HG03095 (cell line): ENCODE data around the gene POLR2L.

Source experiments
- ATAC-seq: cut with Tn5 transposase; IDR thresholded peaks from one replicate; pipeline ENCODE4 v1.9.1; 2021; ENCODE audit warnings: moderate library complexity; ENCODE audit not compliant: unreplicated experiment

The POLR2L gene

DNA sequence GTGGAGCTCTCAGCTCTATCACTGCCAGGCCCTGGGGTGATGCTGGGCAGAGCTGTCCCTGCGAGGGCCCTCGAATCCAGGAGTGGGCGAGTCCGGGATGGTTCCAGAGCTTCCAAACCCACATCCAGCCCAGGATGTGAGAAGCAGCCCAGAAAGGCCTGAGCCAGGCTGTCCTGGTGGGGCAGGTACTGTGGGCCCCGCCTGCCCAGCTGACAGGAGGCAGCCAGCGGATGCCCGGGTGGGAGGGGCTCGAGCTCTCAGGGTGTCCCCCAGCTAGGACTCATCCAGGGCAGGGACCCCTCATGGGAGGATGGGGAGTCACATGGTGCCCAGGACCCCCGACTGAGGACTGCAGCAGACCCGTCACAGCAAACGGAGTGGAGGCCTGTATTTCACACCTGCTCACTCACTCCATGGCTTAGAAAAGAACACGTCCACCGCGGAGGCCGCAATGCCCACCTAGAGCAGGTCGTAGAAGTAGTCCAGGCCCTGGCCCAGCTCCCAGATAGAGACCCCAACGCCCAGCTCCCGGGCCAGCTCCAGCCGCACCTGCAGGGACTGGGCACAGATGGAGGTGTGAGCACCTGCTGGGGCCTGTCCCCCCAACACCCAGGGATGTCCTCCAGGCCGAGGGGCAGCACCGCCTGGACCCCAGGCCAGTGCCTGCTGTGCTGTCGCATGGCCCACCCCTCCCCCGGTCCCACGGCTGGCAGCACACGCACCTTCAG, 27.2 kb upstream of the POLR2L start:
- ATAC-seq, result no peak

DNA sequence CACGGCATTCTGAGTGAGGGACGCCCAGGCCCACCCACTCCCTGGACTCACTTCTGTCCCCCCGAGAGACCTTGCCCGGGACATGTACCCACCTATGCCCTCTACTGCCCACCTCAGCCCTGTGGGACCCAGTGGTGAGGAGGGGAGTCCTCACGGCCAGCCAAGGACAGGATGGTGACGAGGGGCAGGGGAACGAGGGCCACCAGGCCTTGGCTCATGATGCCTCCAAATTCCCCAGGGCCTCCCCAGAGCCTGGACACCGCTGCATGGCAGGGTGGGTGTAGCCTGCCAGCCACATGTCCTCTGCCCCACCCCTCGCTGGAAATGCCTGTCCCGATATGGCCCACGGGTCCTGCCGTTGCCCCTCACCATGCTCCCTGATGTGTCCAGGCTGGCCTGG, 26.5 kb upstream of the POLR2L start:
- ATAC-seq, result no peak

DNA sequence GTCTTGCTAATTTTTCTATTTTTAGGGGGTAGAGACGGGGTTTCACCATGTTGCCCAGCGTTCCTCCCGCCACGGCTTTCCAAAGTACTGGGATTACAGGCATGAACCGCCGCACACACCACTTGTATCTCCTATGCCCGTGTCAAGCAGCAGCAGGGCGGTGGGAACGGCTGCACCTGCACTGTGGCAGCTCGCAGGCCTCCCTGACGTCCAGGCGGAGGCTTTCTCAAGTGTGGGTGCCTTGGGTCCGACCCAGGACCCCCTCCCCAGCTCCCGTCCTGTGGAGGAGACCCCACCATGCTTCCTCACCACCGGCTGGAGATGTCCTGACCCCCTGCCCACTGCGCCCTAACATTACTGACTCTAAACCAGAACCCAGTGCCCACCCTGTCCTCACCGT, 26.1 kb upstream of the POLR2L start:
- no peak for ATAC-seq

DNA sequence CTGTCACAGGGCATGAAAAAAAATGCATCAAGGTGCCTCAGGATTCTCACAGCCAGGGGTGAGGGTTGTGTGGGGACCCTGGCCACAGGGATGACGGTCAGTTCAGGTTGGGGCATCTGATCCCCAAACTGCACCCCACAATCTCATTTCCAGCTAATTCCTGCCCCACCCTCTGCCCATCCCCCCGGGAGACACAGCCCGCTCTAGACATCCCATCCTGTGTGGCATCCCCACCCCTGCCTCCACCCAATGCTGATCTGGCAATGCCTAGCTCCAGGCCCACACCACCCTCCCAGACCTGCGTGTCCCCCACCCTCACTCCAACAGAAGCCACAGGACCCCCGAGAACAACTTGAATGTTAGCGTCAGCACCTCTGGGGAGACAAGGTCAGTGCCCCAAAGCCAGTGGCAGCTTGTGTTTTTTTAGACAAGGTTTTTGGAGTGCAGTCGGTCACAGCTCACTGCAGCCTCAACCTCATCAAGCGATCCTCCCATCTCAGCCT, 25.6 kb upstream of the POLR2L start:
- no peak for ATAC-seq

- no peak for ATAC-seq
Measured at GRCh38 chr11:866481-866880, 24.2 kb upstream of the POLR2L start.

- no peak for ATAC-seq
Measured at GRCh38 chr11:865462-866430, 23.4 kb upstream of the POLR2L start.

- ATAC-seq, result no peak
Measured at GRCh38 chr11:864898-865297, 22.6 kb upstream of the POLR2L start.

DNA sequence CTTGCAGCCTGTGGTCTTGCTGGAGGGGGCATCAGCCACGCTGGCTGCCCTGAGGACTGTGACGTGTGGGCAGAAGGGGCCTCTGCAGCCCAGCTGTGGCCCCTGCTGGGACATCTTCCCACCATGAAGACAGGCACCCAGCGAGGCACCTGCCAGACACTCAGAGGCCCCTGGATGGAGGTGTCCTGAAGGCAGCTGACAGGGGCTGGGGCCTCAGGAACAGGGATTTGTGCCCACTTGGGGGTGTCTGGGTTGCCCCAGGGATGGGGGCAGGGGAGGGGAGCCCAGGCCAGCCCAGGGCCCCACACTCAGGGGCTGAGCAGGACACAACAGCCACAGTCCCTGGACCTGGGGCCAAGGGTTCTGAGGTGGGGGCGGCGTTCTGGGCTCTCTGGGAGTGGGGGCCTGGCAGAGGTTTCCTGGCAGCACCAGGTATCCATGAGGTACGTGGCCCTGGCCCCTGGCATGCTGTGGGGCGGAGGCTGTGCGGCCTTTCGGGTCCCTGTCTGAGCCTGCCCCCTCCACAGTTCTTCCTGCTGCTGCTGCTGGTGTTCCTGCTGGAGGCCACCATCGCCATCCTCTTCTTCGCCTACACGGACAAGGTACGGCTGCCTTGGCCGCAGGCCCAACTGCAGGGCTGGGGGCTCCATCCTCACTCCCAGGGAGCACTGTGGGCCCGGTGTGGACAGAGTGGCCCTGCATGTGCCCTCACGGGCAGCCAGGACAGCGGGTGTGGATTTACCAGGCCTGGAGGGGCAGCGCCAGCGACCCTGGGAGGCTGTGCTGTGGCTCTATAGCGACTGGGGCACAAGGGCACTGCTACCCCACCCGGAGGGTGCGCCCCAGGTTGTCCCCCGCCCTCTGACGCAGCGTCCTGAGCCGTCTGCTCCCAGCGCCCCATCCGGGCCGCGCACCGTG, 21.8 kb upstream of the POLR2L start:
- no peak for ATAC-seq

DNA sequence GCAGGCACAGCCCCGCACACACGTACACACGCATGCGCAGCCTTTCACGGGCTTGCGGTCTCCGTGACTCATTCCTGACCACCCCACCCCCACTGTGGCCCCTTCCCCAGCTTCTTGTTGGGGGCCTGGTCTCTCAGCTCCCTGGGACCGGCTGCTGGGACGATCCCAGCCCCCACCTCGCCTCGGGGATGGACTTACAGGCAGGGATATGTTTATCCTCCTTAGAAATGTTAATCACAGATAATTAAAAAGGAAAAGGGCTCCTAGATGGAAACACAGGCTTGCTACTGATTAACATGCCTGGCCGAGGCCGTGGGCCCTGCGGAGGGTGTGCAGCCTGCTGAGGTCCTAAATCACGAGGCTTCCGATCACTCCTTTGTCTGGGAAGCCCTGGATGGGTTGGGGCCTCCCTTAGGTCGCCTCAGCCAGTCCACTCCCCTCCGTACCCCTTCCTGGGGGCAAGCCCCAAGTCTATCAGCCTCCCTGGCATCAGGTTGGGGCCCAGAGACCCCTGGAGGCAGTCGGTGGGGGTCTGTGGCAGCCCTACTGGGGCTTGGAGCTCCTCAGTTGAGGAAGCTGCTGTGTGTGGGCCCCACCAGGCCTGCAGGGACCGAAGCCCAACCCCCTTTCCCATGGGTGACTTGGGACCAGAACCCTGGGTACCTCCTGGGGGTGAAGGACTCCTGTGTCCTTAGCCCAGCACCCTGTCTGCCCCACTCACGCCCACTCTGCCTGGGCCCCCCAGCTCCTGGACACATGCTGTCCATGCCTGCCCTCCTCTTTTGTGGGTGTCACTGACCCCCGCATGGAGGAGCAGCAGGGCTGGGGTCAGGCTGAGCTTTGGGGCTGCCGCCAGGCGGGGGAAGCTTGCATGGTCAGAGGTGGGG, 20.9 kb upstream of the POLR2L start:
- no peak for ATAC-seq

DNA sequence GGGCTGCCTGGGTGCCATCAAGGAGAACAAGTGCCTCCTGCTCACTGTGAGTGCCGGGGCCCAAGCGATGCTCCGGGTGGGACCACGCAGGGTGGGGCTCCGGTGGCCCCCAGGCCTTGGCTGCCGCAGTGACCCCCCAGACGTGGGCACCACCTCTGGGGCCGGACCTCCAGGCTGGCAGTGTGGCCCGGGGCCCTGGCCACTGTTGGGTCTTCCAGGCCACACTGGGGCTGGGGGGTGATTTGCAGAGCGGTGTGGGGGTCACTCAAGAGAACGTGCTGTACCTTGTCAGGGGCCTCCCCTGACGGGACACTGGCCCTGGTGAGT, 20.3 kb upstream of the POLR2L start:
- ATAC-seq, result no peak

DNA sequence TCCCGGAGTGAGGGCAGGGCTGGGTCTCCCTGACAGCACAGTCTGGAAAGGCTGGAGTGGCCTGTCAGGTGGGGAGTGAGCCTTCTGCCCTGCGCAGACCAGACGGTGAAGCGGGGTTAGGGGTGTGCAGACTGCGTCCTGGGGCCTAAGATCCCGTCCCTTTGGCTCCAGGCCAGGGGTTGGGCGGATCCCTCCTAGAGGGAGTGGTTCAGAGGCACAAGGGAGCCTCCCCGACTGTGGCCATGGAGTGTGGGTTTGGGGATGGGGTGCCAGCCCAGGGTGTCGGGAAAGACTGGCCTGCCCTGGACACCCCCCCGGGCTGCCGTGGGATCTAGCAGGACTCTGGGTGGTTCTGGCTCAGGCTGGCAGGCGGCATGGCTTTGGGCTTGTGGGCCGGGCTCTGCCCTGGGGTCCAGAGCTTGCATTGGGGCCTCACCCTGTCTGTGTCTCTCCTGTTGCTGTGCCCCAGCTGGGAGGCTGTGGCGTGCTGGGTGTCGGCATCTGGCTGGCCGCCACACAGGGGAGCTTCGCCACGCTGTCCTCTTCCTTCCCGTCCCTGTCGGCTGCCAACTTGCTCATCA, 19.8 kb upstream of the POLR2L start:
- no peak for ATAC-seq

- ATAC-seq, result no peak
Measured at GRCh38 chr11:861105-861479, 18.8 kb upstream of the POLR2L start.

- no peak for ATAC-seq
Measured at GRCh38 chr11:860234-861104, 18.1 kb upstream of the POLR2L start.

- ATAC-seq, result no peak
Measured at GRCh38 chr11:859394-860131, 17.2 kb upstream of the POLR2L start.

DNA sequence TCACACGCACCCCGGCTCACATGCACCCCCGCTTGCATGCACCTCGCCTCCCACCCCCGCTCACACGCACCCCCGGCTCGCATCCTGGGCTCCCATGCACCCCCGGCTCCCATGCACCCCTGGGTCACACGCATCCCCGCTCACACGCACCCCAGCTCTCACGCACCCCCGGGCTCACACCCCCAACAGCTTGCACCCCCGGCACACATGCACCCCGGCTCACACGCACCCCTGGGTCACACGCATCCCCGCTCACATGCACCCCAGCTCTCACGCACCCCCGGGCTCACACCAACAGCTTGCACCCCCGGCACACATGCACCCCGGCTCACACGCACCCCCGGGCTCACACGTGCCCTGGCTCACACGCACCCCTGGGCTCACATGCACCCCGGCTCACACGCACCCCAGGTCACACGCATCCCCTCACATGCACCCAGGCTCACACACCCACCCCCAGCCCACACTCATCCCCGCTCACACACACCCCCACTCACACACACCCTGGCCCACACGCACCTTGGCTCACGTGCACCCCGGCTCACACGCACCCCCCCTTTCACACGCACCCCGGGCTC, 16.5 kb upstream of the POLR2L start:
- ATAC-seq, result no peak

- no peak for ATAC-seq
Measured at GRCh38 chr11:858053-858761, 15.9 kb upstream of the POLR2L start.

DNA sequence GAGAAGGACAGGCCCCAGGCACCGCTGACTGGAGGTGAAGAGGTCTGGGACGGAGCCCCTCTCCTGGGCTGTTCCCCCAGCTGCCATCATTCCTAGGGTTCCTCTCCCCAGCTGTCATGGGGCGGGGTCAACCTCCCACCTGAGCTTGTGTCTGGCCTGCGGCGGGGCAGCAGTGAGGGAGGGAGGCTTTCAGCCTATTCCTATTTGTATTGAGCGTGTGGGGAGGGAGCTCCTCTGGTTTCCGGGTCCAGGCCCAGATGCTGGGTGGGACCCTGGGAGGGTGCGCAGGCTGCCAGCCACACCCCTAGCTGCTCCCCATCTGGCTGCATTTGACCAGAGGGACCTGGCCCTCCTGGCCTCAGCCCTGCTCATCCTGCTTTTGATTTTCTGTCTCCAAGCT, 14.1 kb upstream of the POLR2L start:
- ATAC-seq, result no peak
